Ramos (cell line): ENCODE measurements around the gene TRDMT1.

Experiments
- in situ Hi-C: fragments of 300-500 bp; cut with MboI; formaldehyde crosslinking; loops from one replicate; pipeline ENCODE4 v1.14.3; 2022; ENCODE audit warnings: low sequenced_read_pairs; ENCODE audit not compliant: unreplicated experiment

TRDMT1 gene, protein sequence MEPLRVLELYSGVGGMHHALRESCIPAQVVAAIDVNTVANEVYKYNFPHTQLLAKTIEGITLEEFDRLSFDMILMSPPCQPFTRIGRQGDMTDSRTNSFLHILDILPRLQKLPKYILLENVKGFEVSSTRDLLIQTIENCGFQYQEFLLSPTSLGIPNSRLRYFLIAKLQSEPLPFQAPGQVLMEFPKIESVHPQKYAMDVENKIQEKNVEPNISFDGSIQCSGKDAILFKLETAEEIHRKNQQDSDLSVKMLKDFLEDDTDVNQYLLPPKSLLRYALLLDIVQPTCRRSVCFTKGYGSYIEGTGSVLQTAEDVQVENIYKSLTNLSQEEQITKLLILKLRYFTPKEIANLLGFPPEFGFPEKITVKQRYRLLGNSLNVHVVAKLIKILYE

DNA sequence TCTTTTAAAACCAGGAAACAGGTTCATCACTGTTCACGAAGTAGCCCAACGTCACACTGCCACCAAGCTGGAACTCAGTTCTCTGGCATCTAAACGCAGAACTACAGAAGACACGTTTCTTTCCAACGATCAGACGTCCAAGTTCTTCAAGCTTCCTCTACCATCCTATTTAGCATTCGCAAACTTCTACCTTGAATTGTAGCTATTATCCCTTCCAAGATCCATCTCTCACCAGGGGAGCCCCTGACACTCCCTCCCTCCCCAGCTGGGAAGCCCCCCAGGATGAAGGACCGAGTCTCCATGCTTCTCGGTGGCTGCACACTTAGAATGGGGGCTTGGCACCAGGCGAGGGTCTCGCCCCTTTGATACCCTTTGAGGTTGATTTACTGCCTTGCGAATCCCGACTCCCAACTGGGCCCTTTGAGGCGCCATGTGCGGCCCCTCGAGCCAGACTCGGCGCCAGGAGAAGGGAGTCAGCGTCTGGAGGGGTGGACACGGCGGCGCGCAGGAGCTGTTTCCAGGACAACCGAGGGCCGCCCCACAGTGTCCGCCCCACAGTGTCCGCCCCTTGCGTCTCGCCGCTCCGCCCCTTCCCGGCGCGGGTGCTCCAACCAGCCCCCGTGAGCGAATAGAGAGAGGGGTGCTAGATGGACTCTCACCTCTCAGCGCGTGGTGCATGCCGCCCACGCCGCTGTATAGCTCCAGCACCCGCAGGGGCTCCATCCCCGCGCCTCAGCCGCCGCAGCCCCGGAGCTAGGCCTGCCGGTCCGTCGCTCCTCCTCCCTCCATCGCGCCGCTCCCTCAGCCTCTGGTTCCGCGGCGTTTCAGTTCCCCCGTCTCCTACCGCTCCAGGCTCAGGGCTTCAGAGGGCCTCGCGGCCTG, at the start of gene TRDMT1:
TSS of gene TRDMT1 (minus strand) at position 761 of the 882 bp plus-strand sequence. CDS start at position 723, 38 bp downstream.
- in situ Hi-C loops: no loop called here

DNA sequence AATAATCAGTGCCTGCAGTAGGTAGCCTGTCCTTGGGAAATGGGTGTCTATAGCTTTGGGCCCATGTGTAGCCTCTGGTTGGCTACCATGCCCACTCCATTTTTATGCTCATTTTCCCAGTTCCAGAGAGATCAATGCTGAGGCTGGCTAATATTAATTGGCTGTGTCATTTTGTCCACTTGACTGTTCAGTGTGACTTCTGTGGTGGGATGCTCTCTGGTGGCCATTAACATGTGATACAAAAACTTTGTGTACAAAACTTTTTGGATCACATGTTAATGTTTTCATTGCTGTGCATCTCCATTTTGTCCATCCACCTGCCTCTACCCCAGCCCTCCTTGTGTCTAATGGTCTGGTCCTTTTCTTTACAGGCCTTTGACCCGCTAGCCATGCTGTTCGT, 49.3 kb upstream of the TRDMT1 start:
- in situ Hi-C loops: no loop called here

DNA sequence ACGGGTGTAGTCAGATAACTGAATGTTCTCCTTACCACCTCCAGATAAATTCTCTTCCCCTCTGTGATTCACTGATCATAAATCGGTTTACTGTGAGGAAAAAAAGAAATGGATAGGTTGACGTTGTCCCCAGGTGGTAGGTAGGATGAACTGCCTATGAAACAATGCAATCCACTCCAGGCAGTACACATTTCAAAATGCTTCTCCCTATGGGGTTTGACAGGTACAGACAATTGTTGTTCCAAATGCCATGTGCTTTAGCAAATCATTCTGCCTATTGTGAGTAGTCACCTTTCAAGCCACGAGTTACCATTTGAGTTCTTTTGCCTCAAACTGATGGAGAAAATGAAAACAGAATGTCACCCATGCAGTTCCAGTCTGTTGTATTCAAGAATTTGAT, 48.3 kb upstream of the TRDMT1 start:
- in situ Hi-C loops: no loop called here

DNA sequence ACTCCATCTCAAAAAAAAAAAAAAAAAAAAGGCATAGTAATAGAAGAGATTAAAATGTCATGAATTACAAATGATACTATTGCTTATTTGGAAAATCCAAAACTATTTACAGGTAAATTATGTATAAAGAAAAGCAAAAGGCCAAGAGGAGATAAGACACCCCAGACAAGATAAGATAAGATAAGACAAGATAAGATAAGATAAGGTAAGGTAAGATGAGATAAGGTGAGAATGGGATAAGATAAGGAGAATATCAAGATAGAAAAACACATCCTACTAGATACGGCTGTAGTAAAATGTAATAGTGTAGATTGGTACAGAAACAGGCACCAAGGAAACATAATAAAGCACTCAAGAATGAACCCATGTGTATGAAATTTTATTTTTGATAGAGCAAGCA, 47.5 kb upstream of the TRDMT1 start:
- in situ Hi-C loops: no loop called here

DNA sequence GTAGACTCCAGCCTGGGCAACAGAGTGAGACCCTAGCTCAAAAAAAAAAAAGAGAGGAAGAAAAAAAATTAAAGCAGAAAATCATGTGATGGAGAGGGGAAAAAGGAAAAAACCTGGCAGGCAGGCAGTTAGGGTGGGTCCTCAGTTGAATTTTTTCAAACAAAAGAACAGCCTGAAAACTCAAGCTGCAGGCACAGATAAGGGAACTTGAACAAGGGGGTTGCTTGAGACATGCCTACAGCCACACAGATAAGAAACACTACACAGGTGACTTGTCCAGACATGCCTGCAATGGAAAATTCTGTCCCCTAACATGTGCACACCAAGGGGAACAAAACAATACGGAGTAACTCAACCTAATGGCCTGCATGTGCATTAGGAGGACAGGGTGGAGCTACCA, 45.7 kb upstream of the TRDMT1 start:
- in situ Hi-C loops: no loop called here

DNA sequence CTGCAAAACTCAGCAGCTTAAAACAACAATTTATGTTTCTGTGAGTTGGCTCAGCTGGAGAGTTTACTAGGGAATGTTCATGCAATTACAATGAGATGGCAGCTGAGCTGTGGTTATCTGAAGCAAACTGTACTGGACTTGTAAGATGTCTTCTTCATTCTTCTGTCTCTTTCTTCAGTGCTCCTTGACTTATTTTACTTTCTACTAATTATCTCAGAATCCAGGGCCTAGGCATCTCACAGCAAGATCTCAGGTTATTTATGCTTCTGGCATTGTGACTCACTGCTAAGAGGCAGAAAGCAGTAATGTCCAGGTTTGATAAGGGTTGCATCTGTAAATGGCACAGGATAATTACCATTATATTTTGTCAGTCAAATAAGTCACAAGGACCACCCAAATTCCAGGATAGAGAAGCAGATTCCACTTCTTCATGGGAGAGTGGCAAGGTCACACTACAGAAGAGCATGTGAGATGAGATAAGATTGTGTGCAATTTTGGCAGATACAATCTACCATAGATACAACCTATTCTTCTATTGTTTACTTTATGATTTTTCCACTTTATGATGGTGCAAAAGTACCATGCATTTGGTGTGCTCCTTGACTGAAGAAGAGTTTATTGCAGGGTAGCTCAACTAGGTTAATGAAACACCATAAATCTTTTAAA, 43.4 kb upstream of the TRDMT1 start:
- in situ Hi-C loops: no loop called here

DNA sequence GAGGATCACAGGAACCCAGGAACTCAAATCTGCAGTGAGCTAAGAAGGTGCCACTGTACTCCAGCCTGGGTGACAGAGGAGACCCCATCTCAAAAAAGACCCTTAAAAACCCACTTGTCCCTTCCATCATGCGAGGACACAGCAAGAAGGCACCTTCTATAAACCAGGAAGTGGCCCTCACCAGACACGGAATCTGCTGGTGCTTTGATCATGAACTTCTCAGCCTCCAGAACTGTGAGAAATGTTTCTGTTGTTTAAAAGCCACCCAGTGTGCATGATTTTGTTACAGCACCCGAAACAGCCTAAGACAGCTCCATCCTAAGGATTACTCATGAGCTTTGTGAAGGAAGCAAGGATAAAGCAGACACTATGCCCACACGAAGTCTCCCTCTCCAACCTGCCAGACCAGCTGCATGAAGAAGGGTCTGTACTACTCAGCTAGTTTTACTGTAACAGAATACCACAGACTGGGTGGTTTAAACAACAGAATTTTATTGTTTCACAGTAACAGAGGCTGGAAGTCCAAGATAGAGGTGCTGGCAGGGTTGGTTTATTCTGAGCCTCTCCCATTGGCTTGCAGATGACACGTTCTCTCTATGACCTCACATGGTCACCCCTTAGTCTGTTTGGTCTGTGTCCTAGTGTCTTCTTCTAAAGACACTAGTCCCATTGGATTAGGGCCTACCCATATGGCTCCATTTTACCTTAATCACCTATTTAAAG, 40.3 kb upstream of the TRDMT1 start:
- in situ Hi-C loops: no loop called here

DNA sequence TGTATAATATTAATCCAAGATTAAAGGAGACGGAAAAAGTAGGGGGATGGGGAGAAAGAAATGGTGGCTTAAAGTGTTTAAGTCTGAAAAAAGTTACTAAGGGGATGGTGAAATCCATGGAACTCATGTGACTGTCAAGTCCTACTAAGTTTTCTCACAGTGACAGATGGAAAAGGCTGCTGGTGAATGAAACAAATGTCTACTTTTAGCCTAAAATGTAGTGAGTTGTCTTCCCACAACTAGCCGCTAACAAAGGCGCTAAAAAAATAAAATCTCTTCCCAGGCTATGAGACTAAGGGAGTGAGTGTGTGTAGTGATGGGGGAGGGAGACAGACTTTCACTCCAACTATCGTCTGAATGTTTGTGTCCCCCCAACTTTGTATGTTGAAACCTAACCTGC, 39.1 kb upstream of the TRDMT1 start:
- in situ Hi-C loops: no loop called here

DNA sequence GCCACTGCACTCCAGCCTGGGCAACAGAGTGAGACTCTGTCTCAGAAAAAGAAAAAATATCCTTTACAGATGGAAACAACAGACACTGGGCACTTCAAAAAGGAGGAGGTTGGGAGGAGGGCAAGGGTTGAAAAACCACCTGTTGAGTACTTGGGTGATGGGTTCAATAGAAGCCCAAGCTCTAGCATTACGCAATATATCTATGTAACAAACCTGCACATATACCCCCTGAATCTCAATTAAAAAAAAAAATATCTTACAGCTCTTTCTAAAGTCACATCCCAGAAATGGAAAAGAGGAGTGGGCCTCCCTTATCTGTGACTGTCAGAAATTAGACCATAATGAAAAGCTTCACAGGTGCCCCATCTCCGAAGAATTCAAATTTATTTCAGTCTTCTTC, 38.6 kb upstream of the TRDMT1 start:
- in situ Hi-C loops: no loop called here

DNA sequence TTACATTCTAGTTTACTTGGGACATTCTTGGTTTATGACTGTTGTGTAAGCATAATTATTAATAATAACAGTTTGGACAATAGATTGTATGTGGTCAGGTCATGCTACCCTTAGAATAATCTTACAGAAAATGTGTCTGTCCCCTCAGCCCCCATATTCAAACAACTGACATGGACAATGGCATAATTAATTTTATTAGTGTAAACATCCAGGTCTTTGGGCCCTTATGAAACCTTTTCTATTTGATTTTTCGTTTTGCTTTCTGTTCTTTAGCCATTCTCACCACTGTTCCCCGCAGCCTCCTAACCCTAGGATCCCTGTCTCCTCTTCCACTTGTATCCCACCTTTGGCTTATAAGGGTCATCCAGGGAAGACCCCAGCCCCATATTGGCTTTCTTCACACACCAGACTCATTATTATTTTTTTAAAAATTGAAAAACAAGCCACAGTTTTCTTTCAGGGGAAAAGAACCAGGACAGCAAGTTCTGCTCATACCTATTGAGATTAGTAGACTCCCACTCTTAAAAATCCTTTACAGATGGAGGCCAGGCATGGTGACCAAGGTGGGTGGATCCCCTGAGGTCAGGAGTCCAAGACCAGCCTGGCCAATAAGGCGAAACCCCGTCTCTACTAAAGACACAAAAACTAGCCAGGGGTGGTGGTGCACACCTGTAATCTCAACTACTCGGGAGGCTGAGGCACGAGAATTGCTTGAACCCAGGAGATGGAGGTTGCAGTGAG, 38.0 kb upstream of the TRDMT1 start:
- in situ Hi-C loops: no loop called here

DNA sequence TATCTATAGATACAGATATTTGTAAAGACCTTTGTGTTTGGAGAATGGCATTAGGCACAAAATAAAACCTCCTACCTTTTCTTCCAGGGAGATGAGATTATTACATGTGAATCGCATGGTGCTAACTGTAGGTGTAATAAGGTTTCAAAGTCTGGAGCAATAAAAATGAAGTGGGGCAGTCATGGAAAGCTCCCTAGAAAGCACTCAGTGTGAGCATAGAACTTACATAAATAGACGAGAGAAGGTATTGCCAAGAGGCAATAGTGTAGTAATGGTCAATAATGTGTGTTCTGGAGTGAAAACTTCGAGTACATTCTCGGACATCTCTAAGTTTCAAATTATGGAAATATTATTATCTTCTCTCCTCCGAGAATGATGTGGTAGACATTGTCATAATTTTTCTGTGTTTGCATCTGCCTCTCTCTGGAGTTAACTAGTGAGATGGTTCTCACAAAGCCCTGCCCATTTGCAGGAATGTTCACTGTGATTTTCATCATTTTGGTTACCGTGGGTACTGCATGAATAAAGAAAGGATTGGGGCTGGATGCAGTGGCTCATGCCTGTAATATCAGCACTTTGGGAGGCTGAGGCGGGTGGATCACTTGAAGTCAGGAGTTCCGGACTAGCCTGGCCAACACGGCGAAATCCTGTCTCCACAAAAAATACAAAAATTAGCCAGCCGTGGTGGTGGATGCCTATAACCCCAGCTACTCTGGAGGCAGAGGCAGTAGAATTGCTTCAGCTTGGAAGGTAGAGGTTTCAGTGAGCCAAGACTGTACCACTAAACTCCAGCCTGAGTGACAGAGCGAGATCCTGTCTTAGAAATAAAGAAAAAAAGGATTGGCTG, 37.2 kb upstream of the TRDMT1 start:
- in situ Hi-C loops: no loop called here

DNA sequence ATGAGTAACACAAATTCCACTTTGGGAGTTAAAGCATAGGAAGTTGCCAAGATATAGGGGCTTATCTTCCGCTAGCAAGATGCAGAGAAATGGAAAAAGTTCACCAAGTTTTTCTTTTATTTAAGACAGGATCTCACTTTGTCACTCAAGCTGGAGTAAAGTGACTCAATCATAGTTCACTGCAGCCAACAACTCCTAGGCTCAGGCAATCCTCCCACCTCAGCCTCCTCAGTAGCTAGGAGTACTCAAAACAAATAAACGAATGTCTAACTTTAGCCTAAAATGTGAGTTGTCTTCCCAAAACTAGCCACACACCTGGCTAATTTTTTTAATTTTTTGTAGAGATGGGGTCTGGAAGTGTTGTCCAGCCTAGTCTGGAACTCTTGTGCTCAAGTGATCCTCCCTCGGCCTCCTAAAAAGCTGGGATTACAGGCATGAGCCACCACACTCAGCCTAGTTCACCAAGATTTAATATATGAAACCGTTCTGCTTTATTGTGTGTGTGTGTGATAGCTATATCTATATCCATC, 36.5 kb upstream of the TRDMT1 start:
- in situ Hi-C loops: no loop called here

DNA sequence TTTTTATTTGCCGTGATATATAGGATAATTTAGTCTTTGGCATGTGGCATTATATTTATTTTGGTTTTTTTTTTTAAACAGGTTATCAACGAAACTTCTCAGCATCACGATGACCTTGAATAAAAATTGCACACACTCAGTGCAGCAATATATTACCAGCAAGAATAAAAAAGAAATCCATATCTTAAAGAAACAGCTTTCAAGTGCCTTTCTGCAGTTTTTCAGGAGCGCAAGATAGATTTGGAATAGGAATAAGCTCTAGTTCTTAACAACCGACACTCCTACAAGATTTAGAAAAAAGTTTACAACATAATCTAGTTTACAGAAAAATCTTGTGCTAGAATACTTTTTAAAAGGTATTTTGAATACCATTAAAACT, 35.7 kb upstream of the TRDMT1 start:
- in situ Hi-C loops: no loop called here

DNA sequence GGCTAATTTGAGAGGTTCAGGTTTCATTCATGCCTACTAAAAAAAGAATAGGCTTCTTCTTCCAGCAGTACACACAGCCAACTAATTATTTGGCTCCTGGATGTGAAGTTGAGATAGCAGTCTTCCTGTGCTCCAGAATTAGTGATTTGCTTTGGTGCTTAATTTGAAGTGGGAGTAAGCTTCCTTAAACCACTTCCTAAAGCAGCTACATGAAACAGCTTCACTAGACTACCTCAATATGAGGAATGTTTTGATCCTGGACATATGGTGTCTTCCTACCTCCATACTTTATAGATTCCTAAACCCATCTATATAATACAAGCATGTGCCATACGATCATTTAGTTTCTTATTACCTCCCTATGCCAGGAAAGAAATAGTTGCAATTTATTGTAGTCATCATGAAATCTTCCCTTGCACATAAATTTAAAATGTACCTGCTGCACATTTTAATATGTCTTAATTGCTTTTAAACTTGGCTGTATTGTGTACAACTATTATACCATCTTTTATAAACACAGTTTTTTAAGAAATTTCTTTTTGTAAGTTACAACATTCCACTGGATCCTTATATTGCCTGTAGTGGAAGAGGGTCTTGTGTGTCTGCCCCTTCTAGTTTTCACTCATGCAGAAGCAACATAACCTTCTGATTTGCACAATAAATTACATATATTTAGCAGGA, 35.1 kb upstream of the TRDMT1 start:
- in situ Hi-C loops: no loop called here

DNA sequence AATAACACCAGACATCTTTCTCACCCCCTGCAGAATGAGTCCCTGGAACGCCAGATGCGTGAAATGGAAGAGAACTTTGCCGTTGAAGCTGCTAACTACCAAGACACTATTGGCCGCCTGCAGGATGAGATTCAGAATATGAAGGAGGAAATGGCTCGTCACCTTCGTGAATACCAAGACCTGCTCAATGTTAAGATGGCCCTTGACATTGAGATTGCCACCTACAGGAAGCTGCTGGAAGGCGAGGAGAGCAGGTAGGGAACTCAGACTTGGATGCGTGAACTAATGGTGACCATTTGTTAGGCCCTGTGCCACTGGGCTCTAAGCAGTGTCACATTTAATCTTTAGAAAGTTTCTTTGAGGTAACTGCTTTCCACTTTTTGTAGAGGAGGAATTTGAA, 33.7 kb upstream of the TRDMT1 start:
- in situ Hi-C loops: no loop called here

DNA sequence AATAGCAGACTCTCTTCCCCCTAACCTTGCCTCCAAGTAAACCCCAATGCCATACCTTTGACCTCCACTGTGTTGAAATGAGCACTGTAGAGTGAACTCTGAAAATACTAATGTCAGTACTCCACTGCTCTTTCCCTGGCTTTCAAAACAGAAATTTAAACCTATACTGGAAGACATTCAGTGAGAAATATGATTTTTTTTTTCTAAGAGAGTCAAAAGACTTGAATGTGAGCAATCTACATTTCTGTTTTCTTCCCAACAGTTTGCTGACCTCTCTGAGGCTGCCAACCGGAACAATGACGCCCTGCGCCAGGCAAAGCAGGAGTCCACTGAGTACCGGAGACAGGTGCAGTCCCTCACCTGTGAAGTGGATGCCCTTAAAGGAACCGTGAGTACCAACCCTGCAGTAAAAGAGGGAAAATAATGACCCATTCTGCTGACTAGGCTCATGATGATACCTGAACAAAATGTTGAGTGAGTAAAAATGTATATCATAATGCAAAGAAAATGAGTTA, 33.0 kb upstream of the TRDMT1 start:
- in situ Hi-C loops: no loop called here

DNA sequence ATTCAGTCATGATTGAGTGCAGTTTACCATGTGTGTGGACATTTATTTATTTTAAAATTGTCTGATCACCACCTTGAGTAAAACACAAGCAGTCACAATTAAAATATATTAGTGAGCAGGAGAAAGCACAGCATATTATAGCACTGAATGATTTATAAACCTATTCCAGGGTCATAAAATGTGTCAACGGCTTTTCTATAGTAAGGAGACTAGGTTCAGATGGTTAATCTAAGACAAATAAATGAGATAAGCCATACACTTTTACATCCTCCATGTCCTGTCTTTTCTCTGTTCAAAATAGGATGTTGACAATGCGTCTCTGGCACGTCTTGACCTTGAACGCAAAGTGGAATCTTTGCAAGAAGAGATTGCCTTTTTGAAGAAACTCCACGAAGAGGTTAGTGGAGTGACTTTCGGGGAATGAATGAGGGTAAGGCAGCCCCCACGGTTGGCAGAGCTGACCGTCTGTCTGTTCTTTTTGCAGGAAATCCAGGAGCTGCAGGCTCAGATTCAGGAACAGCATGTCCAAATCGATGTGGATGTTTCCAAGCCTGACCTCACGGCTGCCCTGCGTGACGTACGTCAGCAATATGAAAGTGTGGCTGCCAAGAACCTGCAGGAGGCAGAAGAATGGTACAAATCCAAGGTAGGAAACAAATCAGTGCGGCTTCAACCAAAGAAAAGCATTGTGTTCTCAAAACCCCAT, 32.0 kb upstream of the TRDMT1 start:
- in situ Hi-C loops: no loop called here
